ENCODE results near the gene ARHGEF28.

ARHGEF28 gene

GRCh38 chr5:73897893-73898292 lies 271.9 kb downstream of the ARHGEF28 start:
- TF ChIP-seq, protein P1, sequence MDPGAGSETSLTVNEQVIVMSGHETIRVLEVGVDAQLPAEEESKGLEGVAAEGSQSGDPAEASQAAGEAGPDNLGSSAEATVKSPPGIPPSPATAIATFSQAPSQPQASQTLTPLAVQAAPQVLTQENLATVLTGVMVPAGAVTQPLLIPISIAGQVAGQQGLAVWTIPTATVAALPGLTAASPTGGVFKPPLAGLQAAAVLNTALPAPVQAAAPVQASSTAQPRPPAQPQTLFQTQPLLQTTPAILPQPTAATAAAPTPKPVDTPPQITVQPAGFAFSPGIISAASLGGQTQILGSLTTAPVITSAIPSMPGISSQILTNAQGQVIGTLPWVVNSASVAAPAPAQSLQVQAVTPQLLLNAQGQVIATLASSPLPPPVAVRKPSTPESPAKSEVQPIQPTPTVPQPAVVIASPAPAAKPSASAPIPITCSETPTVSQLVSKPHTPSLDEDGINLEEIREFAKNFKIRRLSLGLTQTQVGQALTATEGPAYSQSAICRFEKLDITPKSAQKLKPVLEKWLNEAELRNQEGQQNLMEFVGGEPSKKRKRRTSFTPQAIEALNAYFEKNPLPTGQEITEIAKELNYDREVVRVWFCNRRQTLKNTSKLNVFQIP (CRISPR knock-in tag; IDR thresholded peaks at IDR 0.05; ENCODE audit: borderline replicate concordance, low read depth): no peak
- TF ChIP-seq GLIS3 (CRISPR knock-in tag; IDR thresholded peaks at IDR 0.05) (no peak), PPARA (CRISPR knock-in tag; IDR thresholded peaks at IDR 0.05; ENCODE audit: borderline replicate concordance) (no peak), ZFP30 (CRISPR knock-in tag; IDR thresholded peaks at IDR 0.05) (no peak), TSHZ2 (CRISPR knock-in tag; IDR thresholded peaks at IDR 0.05) (no peak), ZNF70 (CRISPR knock-in tag; IDR thresholded peaks at IDR 0.05) (no peak), ZNF8 (CRISPR knock-in tag; IDR thresholded peaks at IDR 0.05) (no peak), ZC3H10 (CRISPR knock-in tag; IDR thresholded peaks at IDR 0.05) (no peak), ARNTL (CRISPR knock-in tag; IDR thresholded peaks at IDR 0.05; ENCODE audit: borderline replicate concordance, low read depth) (no peak), OSR1 (CRISPR knock-in tag; IDR thresholded peaks at IDR 0.05) (no peak), ESRRG (CRISPR knock-in tag; IDR thresholded peaks at IDR 0.05) (no peak), ISL1 (CRISPR knock-in tag; IDR thresholded peaks at IDR 0.05) (no peak), BACH2 (CRISPR knock-in tag; IDR thresholded peaks at IDR 0.05; ENCODE audit: borderline replicate concordance) (no peak), TCF4 (CRISPR knock-in tag; IDR thresholded peaks at IDR 0.05; ENCODE audit: borderline replicate concordance) (no peak), RARB (CRISPR knock-in tag; IDR thresholded peaks at IDR 0.05) (no peak), CSDC2 (CRISPR knock-in tag; IDR thresholded peaks at IDR 0.05) (no peak), TOX (CRISPR knock-in tag; IDR thresholded peaks at IDR 0.05; ENCODE audit: borderline replicate concordance) (no peak), ZFP3 (CRISPR knock-in tag; IDR thresholded peaks at IDR 0.05) (no peak)
- TF ChIP-seq, protein P2, sequence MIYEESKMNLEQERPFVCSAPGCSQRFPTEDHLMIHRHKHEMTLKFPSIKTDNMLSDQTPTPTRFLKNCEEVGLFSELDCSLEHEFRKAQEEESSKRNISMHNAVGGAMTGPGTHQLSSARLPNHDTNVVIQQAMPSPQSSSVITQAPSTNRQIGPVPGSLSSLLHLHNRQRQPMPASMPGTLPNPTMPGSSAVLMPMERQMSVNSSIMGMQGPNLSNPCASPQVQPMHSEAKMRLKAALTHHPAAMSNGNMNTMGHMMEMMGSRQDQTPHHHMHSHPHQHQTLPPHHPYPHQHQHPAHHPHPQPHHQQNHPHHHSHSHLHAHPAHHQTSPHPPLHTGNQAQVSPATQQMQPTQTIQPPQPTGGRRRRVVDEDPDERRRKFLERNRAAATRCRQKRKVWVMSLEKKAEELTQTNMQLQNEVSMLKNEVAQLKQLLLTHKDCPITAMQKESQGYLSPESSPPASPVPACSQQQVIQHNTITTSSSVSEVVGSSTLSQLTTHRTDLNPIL (CRISPR knock-in tag; IDR thresholded peaks at IDR 0.05; ENCODE audit: low read depth): no peak
- TF ChIP-seq, protein P3, sequence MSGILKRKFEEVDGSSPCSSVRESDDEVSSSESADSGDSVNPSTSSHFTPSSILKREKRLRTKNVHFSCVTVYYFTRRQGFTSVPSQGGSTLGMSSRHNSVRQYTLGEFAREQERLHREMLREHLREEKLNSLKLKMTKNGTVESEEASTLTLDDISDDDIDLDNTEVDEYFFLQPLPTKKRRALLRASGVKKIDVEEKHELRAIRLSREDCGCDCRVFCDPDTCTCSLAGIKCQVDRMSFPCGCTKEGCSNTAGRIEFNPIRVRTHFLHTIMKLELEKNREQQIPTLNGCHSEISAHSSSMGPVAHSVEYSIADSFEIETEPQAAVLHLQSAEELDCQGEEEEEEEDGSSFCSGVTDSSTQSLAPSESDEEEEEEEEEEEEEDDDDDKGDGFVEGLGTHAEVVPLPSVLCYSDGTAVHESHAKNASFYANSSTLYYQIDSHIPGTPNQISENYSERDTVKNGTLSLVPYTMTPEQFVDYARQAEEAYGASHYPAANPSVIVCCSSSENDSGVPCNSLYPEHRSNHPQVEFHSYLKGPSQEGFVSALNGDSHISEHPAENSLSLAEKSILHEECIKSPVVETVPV (CRISPR knock-in tag; IDR thresholded peaks at IDR 0.05): no peak
- ATAC-seq: no peak

DNA sequence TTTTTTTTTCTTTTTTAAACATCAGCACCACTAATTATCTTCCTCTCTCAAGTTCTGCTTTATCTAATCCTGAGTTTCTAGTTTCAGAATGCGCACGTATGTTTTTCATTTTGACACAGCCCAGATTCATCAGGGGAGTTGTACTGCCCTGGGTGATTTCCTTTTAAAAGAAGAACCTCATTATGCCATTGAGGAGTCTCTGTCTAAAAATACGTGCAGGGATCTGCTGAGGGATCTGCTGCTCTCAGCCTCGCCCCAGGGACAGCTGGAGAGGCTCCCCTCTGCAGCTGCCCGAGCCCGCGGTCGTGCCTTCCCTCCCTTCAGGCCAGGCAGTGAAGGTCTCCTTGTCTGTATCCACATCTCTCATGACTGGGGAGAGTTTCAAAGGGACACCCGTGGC lies 273.1 kb downstream of the ARHGEF28 start:
- TF ChIP-seq, protein P3 (CRISPR knock-in tag; IDR thresholded peaks at IDR 0.05): no peak
- TF ChIP-seq SNAI2 (CRISPR knock-in tag; IDR thresholded peaks at IDR 0.05): no peak
- no peak for TF ChIP-seq TCF4 (CRISPR knock-in tag; IDR thresholded peaks at IDR 0.05; ENCODE audit: borderline replicate concordance)
- TF ChIP-seq PPARA (CRISPR knock-in tag; IDR thresholded peaks at IDR 0.05; ENCODE audit: borderline replicate concordance): no peak
- no peak for TF ChIP-seq ZC3H10 (CRISPR knock-in tag; IDR thresholded peaks at IDR 0.05)
- TF ChIP-seq ZNF8 (CRISPR knock-in tag; IDR thresholded peaks at IDR 0.05): no peak
- TF ChIP-seq ZNF70 (CRISPR knock-in tag; IDR thresholded peaks at IDR 0.05): no peak
- TF ChIP-seq ZFP3 (CRISPR knock-in tag; IDR thresholded peaks at IDR 0.05): no peak
- TF ChIP-seq, protein P4, sequence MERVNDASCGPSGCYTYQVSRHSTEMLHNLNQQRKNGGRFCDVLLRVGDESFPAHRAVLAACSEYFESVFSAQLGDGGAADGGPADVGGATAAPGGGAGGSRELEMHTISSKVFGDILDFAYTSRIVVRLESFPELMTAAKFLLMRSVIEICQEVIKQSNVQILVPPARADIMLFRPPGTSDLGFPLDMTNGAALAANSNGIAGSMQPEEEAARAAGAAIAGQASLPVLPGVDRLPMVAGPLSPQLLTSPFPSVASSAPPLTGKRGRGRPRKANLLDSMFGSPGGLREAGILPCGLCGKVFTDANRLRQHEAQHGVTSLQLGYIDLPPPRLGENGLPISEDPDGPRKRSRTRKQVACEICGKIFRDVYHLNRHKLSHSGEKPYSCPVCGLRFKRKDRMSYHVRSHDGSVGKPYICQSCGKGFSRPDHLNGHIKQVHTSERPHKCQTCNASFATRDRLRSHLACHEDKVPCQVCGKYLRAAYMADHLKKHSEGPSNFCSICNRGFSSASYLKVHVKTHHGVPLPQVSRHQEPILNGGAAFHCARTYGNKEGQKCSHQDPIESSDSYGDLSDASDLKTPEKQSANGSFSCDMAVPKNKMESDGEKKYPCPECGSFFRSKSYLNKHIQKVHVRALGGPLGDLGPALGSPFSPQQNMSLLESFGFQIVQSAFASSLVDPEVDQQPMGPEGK (CRISPR knock-in tag; IDR thresholded peaks at IDR 0.05; ENCODE audit: borderline replicate concordance): no peak
- TF ChIP-seq ISL1 (CRISPR knock-in tag; IDR thresholded peaks at IDR 0.05): no peak
- TF ChIP-seq ZFP30 (CRISPR knock-in tag; IDR thresholded peaks at IDR 0.05): no peak
- no peak for TF ChIP-seq TOX (CRISPR knock-in tag; IDR thresholded peaks at IDR 0.05; ENCODE audit: borderline replicate concordance)
- TF ChIP-seq ZNF565 (CRISPR knock-in tag; conservative IDR thresholded peaks at IDR 0.05; ENCODE audit: low read depth): no peak
- TF ChIP-seq TSHZ2 (CRISPR knock-in tag; IDR thresholded peaks at IDR 0.05): no peak
- TF ChIP-seq RARB (CRISPR knock-in tag; IDR thresholded peaks at IDR 0.05): no peak
- ATAC-seq: no peak
